ENCODE results near the gene ISOC1.

Gene ISOC1

GRCh38 chr5:129063483-129064113, 31.0 kb upstream of the ISOC1 start:
- peak; percentile 97 for ATAC-seq
- TF ChIP-seq ARNTL (CRISPR knock-in tag; IDR thresholded peaks at IDR 0.05; ENCODE audit: borderline replicate concordance, low read depth) (no peak), ISL1 (CRISPR knock-in tag; IDR thresholded peaks at IDR 0.05) (peak; percentile 12; the same call in 1 of the 2 replicates)

- ATAC-seq = no peak
- TF ChIP-seq ZNF70 (CRISPR knock-in tag; IDR thresholded peaks at IDR 0.05) = no peak
- TF ChIP-seq ZNF8 (CRISPR knock-in tag; IDR thresholded peaks at IDR 0.05) = no peak
- no peak for TF ChIP-seq GLIS3 (CRISPR knock-in tag; IDR thresholded peaks at IDR 0.05)
- TF ChIP-seq TSHZ2 (CRISPR knock-in tag; IDR thresholded peaks at IDR 0.05) = no peak
- TF ChIP-seq TCF4 (CRISPR knock-in tag; IDR thresholded peaks at IDR 0.05; ENCODE audit: borderline replicate concordance) = no peak
- no peak for TF ChIP-seq OSR1 (CRISPR knock-in tag; IDR thresholded peaks at IDR 0.05)
- TF ChIP-seq, protein P1, sequence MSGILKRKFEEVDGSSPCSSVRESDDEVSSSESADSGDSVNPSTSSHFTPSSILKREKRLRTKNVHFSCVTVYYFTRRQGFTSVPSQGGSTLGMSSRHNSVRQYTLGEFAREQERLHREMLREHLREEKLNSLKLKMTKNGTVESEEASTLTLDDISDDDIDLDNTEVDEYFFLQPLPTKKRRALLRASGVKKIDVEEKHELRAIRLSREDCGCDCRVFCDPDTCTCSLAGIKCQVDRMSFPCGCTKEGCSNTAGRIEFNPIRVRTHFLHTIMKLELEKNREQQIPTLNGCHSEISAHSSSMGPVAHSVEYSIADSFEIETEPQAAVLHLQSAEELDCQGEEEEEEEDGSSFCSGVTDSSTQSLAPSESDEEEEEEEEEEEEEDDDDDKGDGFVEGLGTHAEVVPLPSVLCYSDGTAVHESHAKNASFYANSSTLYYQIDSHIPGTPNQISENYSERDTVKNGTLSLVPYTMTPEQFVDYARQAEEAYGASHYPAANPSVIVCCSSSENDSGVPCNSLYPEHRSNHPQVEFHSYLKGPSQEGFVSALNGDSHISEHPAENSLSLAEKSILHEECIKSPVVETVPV (CRISPR knock-in tag; IDR thresholded peaks at IDR 0.05) = no peak
- TF ChIP-seq ESRRG (CRISPR knock-in tag; IDR thresholded peaks at IDR 0.05) = no peak
- TF ChIP-seq ZNF565 (CRISPR knock-in tag; conservative IDR thresholded peaks at IDR 0.05; ENCODE audit: low read depth) = no peak
- no peak for TF ChIP-seq ZFP30 (CRISPR knock-in tag; IDR thresholded peaks at IDR 0.05)
- TF ChIP-seq PATZ1 (CRISPR knock-in tag; IDR thresholded peaks at IDR 0.05; ENCODE audit: borderline replicate concordance) = no peak
These were observed 28.8 kb upstream of the ISOC1 start for GRCh38 chr5:129065721-129066120.

- TF ChIP-seq SNAI2 (CRISPR knock-in tag; IDR thresholded peaks at IDR 0.05) (no peak), ZFP30 (CRISPR knock-in tag; IDR thresholded peaks at IDR 0.05) (no peak), RARB (CRISPR knock-in tag; IDR thresholded peaks at IDR 0.05) (no peak), ZFP3 (CRISPR knock-in tag; IDR thresholded peaks at IDR 0.05) (no peak), ISL1 (CRISPR knock-in tag; IDR thresholded peaks at IDR 0.05) (no peak), PPARA (CRISPR knock-in tag; IDR thresholded peaks at IDR 0.05; ENCODE audit: borderline replicate concordance) (no peak), POU6F1 (CRISPR knock-in tag; IDR thresholded peaks at IDR 0.05; ENCODE audit: borderline replicate concordance, low read depth) (no peak), PATZ1 (CRISPR knock-in tag; IDR thresholded peaks at IDR 0.05; ENCODE audit: borderline replicate concordance) (no peak), TCF4 (CRISPR knock-in tag; IDR thresholded peaks at IDR 0.05; ENCODE audit: borderline replicate concordance) (no peak), OSR1 (CRISPR knock-in tag; IDR thresholded peaks at IDR 0.05) (no peak), ZNF70 (CRISPR knock-in tag; IDR thresholded peaks at IDR 0.05) (no peak), GLIS3 (CRISPR knock-in tag; IDR thresholded peaks at IDR 0.05) (no peak), ZNF8 (CRISPR knock-in tag; IDR thresholded peaks at IDR 0.05) (no peak), CSDC2 (CRISPR knock-in tag; IDR thresholded peaks at IDR 0.05) (no peak), ZNF565 (CRISPR knock-in tag; conservative IDR thresholded peaks at IDR 0.05; ENCODE audit: low read depth) (no peak), CREB5 (CRISPR knock-in tag; IDR thresholded peaks at IDR 0.05; ENCODE audit: low read depth) (no peak), ESRRG (CRISPR knock-in tag; IDR thresholded peaks at IDR 0.05) (no peak), TOX (CRISPR knock-in tag; IDR thresholded peaks at IDR 0.05; ENCODE audit: borderline replicate concordance) (no peak), BACH2 (CRISPR knock-in tag; IDR thresholded peaks at IDR 0.05; ENCODE audit: borderline replicate concordance) (no peak)
- TF ChIP-seq, protein P1 (CRISPR knock-in tag; IDR thresholded peaks at IDR 0.05) = no peak
- no peak for ATAC-seq
These were observed 26.8 kb upstream of the ISOC1 start for GRCh38 chr5:129067745-129068144.
